ENCODE data around the gene SLC15A3.

- TF ChIP-seq GATA2 (IDR thresholded peaks at IDR 0.05; ENCODE audit: low read depth, low read length): no peak
- TF ChIP-seq GATA3 (IDR thresholded peaks at IDR 0.05; ENCODE audit: low read depth, low read length): no peak
Observed at GRCh38 chr11:60934124-60934789, 17.7 kb downstream of the SLC15A3 start.
